Immature natural killer cell (primary cell): ENCODE data around the gene ILF2. TPM values are rescaled to one million over a fixed set of nuclear protein-coding genes. Genes with fewer than 3 reads are reported as not detected.
"Not testable (repeated sequence)": the region's sequence is repeated elsewhere in the genome, so short reads cannot be mapped to it uniquely, and the experiment has no call there.

Experiments
- DNase-seq, 3 donors: peaks; one replicate each; pipeline ENCODE4 v3.0.0; 2022; ENCODE audit warnings: mixed read lengths in 1 of 3
- H3K27ac Mint-ChIP-seq, 6 donors: one replicate each; pipeline ENCODE4 v1.8.0; 2020; ENCODE audit warnings: mixed read lengths in 6 of 6, mild to moderate bottlenecking in 5 of 6, inconsistent platforms in 4 of 6, moderate library complexity in 3 of 6
- H3K27me3 Mint-ChIP-seq, 3 donors: one replicate each; pipeline ENCODE4 v1.8.0; 2020 to 2021; ENCODE audit warnings: low read depth in 3 of 3, mild to moderate bottlenecking in 3 of 3, mixed read lengths in 3 of 3, moderate library complexity in 3 of 3, inconsistent platforms in 1 of 3
- H3K36me3 Mint-ChIP-seq, 3 donors: one replicate each; pipeline ENCODE4 v1.8.0; 2020; ENCODE audit warnings: mixed read lengths in 3 of 3, inconsistent platforms in 2 of 3, mild to moderate bottlenecking in 2 of 3
- H3K4me1 Mint-ChIP-seq, 2 donors: one replicate each; pipeline ENCODE4 v1.8.0; 2020; ENCODE audit warnings: inconsistent platforms in 2 of 2, mild to moderate bottlenecking in 2 of 2, mixed read lengths in 2 of 2, moderate library complexity in 1 of 2
- H3K4me3 Mint-ChIP-seq, 5 donors: one replicate each; pipeline ENCODE4 v1.8.0; 2020; ENCODE audit warnings: mild to moderate bottlenecking in 5 of 5, mixed read lengths in 5 of 5, inconsistent platforms in 3 of 5, moderate library complexity in 3 of 5
- H3K9me3 Mint-ChIP-seq, 6 donors: one replicate each; pipeline ENCODE4 v1.8.0; 2020; ENCODE audit warnings: mild to moderate bottlenecking in 6 of 6, mixed read lengths in 6 of 6, inconsistent platforms in 4 of 6, moderate library complexity in 3 of 6
- polyA plus RNA-seq, 3 donors: library from polyadenylated mRNA; unstranded; fragments of 300-500 nt; fragmentation: Illumina TruSeq; gene quantifications; one replicate each; pipeline ENCODE4 v1.2.3, GENCODE V29; 2021

The ILF2 gene
- polyA plus RNA-seq, 3 donors from 2014 or later = 162 to 221 (median 164) TPM

DNA sequence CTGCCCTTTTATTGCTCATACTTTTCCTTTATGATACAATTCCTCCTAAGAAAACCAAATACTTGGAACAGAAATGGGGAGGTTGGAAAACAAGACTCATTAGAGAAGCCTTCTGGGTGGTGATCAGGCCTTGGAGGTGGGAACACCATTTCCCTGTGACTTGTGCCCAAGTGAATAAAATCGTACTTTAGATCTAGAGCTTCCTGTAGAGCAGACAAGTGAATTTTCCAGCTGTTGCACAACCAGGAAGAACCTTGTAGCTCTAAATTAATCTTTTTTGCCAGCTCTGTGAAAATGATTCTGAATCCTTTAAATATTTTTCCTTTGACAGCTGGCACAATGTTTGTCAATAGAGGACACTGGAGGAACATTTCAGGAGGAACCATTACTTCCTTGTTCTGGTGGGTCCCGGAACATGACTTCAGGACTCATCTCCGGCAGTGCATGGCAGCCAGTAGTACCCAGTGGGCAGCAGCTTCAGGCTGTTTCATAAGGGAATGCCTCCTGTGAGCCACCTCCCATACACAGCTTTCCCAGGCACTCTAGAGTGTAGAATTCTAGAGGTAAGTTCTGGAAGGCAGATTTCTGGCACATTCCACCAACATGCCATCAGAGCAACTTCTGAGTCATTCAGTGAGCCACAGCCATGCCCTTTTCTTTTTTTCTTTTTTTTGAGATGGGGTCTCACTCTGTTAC is 17.8 kb downstream of the ILF2 start:
- no peak overlapping the region for H3K4me3 Mint-ChIP-seq
- H3K4me1 Mint-ChIP-seq = peaks cover 4 to 11% of the 10 kb centered on the region in 2 donors
- H3K36me3 Mint-ChIP-seq = peaks cover 0 to 3% (median 0%) of the 10 kb centered on the region in 3 donors
- no peaks in the 10 kb centered on the region for H3K9me3 Mint-ChIP-seq
- DNase-seq = no peak
- H3K27me3 Mint-ChIP-seq = peaks cover 0 to 6% (median 2%) of the 10 kb centered on the region in 3 donors
- no peak overlapping the region for H3K27ac Mint-ChIP-seq

DNA sequence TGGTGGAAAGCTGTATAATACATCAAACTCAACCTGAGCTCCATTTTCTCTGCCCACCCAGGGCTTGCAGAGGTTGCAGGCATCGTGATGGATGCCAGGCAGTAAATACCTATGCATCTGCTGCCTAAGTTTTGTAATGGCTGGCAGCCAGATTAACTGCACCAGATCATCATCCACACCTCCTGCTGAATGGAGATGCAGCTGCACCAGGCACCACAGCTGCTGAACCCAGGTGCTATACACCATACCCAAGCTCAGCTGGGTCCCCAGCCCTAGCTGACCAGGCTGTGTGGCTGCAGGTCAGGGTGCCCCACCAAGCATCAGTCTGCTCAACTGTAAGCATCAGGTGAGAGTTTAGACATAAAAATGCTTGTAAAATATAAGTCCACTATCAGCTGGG is 19.0 kb downstream of the ILF2 start:
- no peaks in the 10 kb centered on the region for H3K9me3 Mint-ChIP-seq
- H3K27ac Mint-ChIP-seq = no peak overlapping the region
- peaks cover 0 to 8% (median under 1%) of the 10 kb centered on the region in 3 donors for H3K36me3 Mint-ChIP-seq

DNA sequence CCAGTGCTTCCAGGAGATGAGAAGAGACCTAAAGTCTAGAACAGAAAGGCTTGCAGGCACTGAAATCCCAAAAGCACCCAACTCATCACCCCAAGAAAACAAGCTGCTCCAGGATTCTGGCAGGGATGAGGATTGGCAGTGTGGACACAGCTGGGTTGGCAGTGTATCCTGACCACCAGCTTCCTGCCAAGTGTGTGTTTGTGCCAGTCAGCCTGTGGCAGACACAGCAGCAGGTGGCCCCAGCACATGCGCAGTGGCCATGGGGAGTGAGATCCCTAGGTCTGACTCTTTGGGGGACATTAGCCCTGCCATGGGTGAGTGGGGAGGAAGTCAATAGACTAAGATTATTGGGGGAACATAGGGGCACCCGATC is 20.9 kb downstream of the ILF2 start:
- no peak for DNase-seq
- Mint-ChIP-seq H3K4me3 (no peak overlapping the region), H3K4me1 (peaks cover 27 to 42% of the 10 kb centered on the region in 2 donors)

More for the DNA sequence above, 19.0 kb downstream of the ILF2 start:
- Mint-ChIP-seq H3K4me1 (peaks cover 12 to 23% of the 10 kb centered on the region in 2 donors), H3K27me3 (peaks cover 1 to 6% (median 2%) of the 10 kb centered on the region in 3 donors), H3K4me3 (no peak overlapping the region)
- DNase-seq = no peak

DNA sequence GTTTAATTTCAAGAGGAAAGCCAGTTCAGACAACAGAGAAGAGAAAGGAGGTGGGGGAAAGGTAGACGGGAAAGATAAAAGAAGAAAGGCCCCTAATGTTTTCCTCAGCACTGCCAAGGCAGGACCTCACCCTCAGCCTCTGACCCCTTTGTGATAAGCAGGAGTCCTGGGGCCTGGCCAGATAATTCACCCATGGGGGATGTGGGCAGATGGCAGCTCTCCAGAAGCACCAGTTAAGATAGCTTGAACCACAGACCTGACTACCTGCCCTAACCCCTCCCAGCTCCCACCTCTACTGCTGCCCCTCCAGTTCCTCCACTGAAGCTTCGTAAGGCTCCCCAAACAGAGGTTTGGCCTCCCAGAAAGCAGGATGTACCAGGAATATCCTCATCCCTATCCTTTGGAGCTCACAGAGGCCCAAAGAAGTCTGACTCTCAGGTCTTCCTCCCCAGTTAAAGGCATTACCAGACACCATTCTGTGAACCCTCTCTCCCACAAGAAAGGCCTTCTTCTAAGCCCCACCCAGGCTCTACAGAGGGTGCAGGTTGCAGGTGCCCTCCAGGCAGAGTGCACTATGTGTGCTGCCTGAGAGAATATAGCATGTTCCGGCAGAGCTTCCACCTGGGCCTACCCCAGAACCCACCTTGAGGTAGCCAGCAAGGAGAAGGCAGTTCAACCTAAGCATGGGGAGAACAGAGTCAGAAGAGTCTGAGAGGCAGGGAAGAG is 21.5 kb downstream of the ILF2 start:
- DNase-seq = no peak
- H3K4me1 Mint-ChIP-seq = peaks cover 31 to 47% of the 10 kb centered on the region in 2 donors
- H3K4me3 Mint-ChIP-seq = no peak overlapping the region

More for the DNA sequence above, 20.9 kb downstream of the ILF2 start:
- peak overlapping the region in 4 of 6 donors; percentile 66 to 75 (median 70) for H3K27ac Mint-ChIP-seq
- peaks cover 8 to 13% (median 10%) of the 10 kb centered on the region in 3 donors for H3K36me3 Mint-ChIP-seq
- H3K9me3 Mint-ChIP-seq = no peaks in the 10 kb centered on the region
- H3K27me3 Mint-ChIP-seq = peaks cover 0 to 2% (median 1%) of the 10 kb centered on the region in 3 donors

DNA sequence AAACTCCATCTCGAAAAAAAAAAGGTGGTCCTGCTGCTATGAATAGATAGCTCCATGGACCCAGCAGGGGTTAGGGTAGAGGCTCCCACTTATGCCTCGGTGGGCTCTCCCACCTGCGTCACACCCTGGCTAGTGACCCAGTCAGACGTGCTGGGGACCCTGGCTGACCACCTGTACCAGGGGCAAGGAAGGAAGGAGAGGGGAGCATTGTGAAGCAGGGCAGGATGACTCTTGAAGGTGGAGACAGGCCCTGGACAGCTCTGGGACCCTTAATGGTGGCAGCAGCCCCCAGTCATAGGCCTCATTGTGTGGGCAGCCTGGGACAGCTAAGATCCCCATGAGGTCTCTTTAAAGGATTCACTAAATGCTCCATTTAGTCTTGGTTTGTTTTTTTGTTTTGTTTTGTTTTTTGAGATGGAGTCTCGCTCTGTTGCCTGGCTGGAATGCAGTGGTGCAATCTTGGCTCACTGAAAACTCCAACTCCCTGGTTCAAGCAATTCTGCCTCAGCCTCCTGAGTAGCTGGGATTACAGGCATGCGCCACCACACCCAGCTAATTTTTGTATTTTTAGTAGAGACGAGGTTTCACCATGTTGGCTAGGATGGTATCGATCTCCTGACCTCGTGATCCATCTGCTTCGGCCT is 22.7 kb downstream of the ILF2 start:
- no peak for DNase-seq
- Mint-ChIP-seq H3K27ac (peak overlapping the region in 5 of 6 donors; percentile 51 to 81 (median 70)), H3K4me3 (no peak overlapping the region), H3K27me3 (peaks cover 0 to 2% (median 2%) of the 10 kb centered on the region in 3 donors), H3K4me1 (peaks cover 42 to 59% of the 10 kb centered on the region in 2 donors), H3K9me3 (no peaks in the 10 kb centered on the region), H3K36me3 (peaks cover 15 to 26% (median 23%) of the 10 kb centered on the region in 3 donors)

More for the DNA sequence above, 21.5 kb downstream of the ILF2 start:
- Mint-ChIP-seq H3K27me3 (peaks cover 0 to 2% (median 1%) of the 10 kb centered on the region in 3 donors), H3K36me3 (peaks cover 10 to 18% (median 15%) of the 10 kb centered on the region in 3 donors), H3K9me3 (no peaks in the 10 kb centered on the region), H3K27ac (peak overlapping the region in 5 of 6 donors; percentile 16 to 75 (median 68))

DNA sequence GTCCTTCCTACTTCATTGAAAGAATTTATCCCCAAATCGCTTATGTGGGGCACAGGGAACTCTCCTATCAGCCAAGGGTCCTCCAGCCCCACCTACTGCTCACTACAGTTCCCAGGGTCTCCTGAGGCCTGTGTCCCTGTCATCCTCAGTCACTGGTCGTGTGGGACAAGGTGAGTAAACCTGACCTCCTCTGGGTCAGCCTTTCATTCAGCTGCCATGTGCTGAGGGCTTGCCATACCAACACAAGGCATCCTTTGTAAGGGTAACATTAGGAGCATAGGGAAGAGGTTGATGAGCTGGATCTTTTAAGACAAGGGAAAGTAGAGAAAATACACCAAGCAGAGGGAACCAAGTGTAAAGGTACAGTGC is 23.5 kb downstream of the ILF2 start:
- H3K4me3 Mint-ChIP-seq = no peak overlapping the region
- DNase-seq = no peak
- peaks cover 15 to 30% (median 27%) of the 10 kb centered on the region in 3 donors for H3K36me3 Mint-ChIP-seq
- peak overlapping the region; percentile 58 to 89 (median 82) for H3K27ac Mint-ChIP-seq
- peaks cover 0 to 4% (median 2%) of the 10 kb centered on the region in 3 donors for H3K27me3 Mint-ChIP-seq
- no peaks in the 10 kb centered on the region for H3K9me3 Mint-ChIP-seq
- peaks cover 45 to 64% of the 10 kb centered on the region in 2 donors for H3K4me1 Mint-ChIP-seq

DNA sequence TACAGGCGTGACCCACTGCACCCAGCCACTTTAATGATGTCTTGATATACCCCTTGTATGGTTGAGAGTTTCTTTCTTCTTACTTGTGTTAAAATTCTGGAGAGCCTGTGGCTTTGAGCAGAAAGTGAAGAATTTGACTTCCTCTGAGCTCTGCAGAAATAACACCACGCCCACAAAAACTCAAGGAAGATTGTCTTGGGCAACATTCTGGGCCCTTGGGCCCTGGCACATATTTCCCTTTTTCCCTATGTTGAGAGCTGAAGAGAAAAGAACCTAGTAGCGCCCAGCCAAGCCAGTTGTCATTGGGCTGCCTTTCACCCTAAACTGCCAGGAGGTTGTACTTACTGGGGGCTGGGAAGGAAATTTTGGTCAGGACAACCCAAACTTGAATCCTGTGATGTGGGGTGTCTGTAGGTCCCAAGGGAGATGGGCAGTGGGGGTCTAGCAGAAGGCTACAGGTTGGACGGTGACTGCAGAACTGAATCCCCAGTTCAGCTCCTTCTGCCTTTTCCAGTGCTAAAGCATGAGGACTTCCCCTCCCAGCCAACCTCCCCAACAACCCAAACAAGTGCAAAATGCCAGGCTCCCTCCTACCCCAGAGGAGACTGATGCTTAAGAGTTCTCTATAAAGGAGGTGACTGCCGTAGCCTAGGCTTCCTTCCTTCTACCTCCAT is 24.0 kb downstream of the ILF2 start:
- H3K9me3 Mint-ChIP-seq = no peaks in the 10 kb centered on the region
- peaks cover 46 to 70% of the 10 kb centered on the region in 2 donors for H3K4me1 Mint-ChIP-seq
- peak overlapping the region; percentile 58 to 89 (median 82) for H3K27ac Mint-ChIP-seq
- H3K36me3 Mint-ChIP-seq = peaks cover 15 to 34% (median 27%) of the 10 kb centered on the region in 3 donors
- peaks cover 0 to 4% (median 2%) of the 10 kb centered on the region in 3 donors for H3K27me3 Mint-ChIP-seq
- peak overlapping the region in 3 of 5 donors; percentile 31 to 59 (median 50) for H3K4me3 Mint-ChIP-seq
- DNase-seq = no peak

DNA sequence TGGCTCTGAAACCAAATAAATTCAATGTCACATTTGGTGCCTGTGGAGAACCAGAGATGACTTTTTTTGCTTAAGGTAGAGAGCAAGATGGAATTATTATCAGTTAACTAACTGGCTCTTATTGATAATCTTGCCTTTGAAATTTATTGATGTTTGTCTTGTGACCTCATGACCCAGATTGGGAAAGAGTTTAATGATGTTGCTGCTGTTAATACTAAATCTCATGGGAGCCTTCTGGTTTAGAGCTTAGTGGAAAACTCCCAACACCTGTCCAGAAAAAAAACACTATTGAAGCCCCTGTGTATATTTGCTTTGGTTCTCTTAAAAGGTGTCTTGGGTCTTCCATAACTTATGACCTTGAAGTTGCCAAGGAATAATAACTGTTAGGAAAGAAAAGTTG is 27.0 kb downstream of the ILF2 start:
- peaks cover 15 to 40% (median 33%) of the 10 kb centered on the region in 3 donors for H3K36me3 Mint-ChIP-seq
- H3K27me3 Mint-ChIP-seq = peaks cover 0 to 7% (median 2%) of the 10 kb centered on the region in 3 donors
- H3K9me3 Mint-ChIP-seq = no peaks in the 10 kb centered on the region
- DNase-seq = no peak
- peaks cover 49 to 73% of the 10 kb centered on the region in 2 donors for H3K4me1 Mint-ChIP-seq
- H3K27ac Mint-ChIP-seq = peak overlapping the region in 5 of 6 donors; percentile 19 to 66 (median 59)
- H3K4me3 Mint-ChIP-seq = no peak overlapping the region

DNA sequence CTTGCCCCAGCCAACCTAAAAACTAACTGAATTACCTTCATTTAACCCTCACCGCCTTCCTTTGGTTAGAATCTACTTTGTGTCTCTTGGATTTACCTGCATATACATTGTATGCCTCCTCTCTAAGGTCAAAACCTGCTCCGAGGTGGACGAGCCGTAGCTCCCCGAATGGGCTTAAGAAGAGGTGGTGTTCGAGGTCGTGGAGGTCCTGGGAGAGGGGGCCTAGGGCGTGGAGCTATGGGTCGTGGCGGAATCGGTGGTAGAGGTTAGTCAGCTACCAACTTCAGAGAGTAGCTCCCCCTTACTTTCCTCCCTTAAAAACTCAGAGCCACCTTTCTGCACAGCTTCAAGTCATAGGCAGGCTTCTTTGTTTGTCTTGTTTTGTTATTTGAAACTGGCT is 27.7 kb downstream of the ILF2 start:
- H3K4me1 Mint-ChIP-seq = peaks cover 49 to 72% of the 10 kb centered on the region in 2 donors
- DNase-seq = no peak
- peaks cover 0 to 7% (median 0%) of the 10 kb centered on the region in 3 donors for H3K27me3 Mint-ChIP-seq
- H3K27ac Mint-ChIP-seq = peak overlapping the region in 2 of 6 donors; percentile 26 to 63
- H3K9me3 Mint-ChIP-seq = no peaks in the 10 kb centered on the region
- peaks cover 15 to 40% (median 33%) of the 10 kb centered on the region in 3 donors for H3K36me3 Mint-ChIP-seq
- no peak overlapping the region for H3K4me3 Mint-ChIP-seq

DNA sequence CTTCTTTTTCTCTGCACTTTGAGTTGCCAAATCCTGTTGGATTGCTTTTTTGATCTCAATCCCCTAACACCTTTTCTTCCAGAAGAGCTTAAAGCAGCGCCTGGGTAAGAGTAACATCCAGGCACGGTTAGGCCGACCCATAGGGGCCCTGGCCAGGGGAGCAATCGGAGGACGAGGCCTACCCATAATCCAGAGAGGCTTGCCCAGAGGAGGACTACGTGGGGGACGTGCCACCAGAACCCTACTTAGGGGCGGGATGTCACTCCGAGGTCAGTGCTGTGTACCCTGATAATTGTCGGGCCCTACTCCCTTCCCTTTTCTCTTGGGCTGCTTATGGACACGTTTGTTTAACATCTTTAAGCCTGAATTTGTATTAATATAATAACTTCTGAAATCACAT is 28.6 kb downstream of the ILF2 start:
- no peak for DNase-seq
- H3K36me3 Mint-ChIP-seq = peaks cover 16 to 46% (median 38%) of the 10 kb centered on the region in 3 donors
- H3K4me3 Mint-ChIP-seq = no peak overlapping the region
- H3K27ac Mint-ChIP-seq = peak overlapping the region in 1 of 6 donors; percentile 31
- H3K4me1 Mint-ChIP-seq = peaks cover 48 to 71% of the 10 kb centered on the region in 2 donors
- peaks cover 0 to 5% (median 0%) of the 10 kb centered on the region in 3 donors for H3K27me3 Mint-ChIP-seq
- H3K9me3 Mint-ChIP-seq = no peaks in the 10 kb centered on the region

DNA sequence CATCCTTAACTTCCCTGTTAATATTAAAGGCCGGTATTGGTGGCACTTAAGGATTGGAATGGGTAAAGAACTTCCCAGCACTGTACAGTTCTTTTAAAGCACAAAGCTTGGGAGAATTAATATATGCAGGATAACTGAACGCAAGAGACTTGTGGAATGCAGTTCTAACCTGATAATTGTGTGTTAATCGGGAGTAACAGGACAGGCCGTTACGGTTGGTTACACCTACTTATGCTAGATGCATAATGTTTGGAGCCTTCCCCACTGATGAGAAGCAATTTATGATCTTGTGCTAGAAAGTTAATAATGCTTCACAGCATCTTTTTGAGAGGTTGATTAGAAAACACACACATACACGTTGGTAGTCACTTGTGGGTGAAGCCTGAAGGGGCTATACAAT is 29.9 kb downstream of the ILF2 start:
- Mint-ChIP-seq H3K27ac (peak overlapping the region in 1 of 6 donors; percentile 40), H3K4me3 (no peak overlapping the region), H3K9me3 (no peaks in the 10 kb centered on the region), H3K27me3 (peaks cover 0 to 5% (median 0%) of the 10 kb centered on the region in 3 donors), H3K36me3 (peaks cover 21 to 45% (median 41%) of the 10 kb centered on the region in 3 donors), H3K4me1 (peaks cover 46 to 69% of the 10 kb centered on the region in 2 donors)
- no peak for DNase-seq

DNA sequence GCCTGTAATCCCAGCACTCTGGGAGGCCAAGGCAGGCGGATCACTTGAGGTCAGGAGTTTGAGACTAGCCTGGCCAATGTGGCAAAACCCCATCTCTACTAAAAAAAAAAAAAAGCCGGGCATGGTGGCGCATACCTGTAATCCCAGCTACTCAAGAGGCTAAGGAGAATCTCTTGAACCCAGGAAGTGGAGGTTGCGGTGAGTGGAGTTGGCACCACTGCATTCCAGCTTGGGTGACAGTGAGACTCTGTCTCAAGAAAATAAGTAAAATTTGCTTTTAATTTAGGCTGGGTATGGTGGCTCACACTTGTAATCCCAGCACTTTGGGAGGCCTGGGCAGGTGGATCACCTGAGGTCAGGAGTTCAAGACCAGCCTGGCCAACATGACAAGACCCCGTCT is 30.6 kb downstream of the ILF2 start:
- peaks cover 21 to 39% (median 35%) of the 10 kb centered on the region in 3 donors for H3K36me3 Mint-ChIP-seq
- H3K27ac Mint-ChIP-seq, DNase-seq, H3K9me3 Mint-ChIP-seq, H3K4me3 Mint-ChIP-seq, H3K27me3 Mint-ChIP-seq: not testable (repeated sequence)
- H3K4me1 Mint-ChIP-seq = peaks cover 45 to 68% of the 10 kb centered on the region in 2 donors

DNA sequence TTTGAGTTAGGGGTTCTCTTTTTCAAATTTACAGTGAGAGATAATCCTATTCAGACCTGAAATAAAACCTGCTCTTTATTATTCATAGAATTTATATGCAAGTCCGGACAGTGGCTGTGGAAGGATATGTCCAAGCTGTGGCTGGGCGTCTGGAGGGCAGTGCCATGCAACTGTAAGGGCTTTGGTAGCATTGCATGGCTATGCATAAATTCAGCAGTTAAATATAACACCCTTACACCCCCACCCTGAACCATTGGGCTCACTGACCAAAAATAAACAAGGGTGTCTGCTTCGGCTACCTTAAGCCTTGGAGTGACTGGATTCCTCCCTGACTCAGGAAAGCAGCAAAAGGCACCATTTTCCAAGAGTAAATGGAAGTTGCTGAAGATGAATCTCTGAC is 31.5 kb downstream of the ILF2 start:
- Mint-ChIP-seq H3K27ac (no peak overlapping the region), H3K27me3 (peaks cover 0 to 5% (median 3%) of the 10 kb centered on the region in 3 donors), H3K4me1 (peaks cover 46 to 68% of the 10 kb centered on the region in 2 donors), H3K36me3 (peaks cover 18 to 33% (median 28%) of the 10 kb centered on the region in 3 donors), H3K9me3 (no peaks in the 10 kb centered on the region), H3K4me3 (no peak overlapping the region)
- DNase-seq = no peak
